Measurements from ENCODE around the gene ETS2. TPM values are rescaled to one million over a fixed set of nuclear protein-coding genes. Genes with fewer than 3 reads are reported as not detected.
A peak's percentile ranks its signal among the peaks of the same experiment; 100 is the strongest.

The ETS2 gene
- total and polyA plus RNA-seq, 2 of the 8 experiments (the other 6 are each of a cell fraction or from before 2014, with no cell fraction given): 11.0 to 45.1 TPM

GRCh38 chr21:38805328-38806152 lies at the start of gene ETS2 (continued):
- TF ChIP-seq CHD7 (IDR thresholded peaks at IDR 0.05; ENCODE audit: insufficient replicate concordance, low read length): no peak
- TF ChIP-seq EGR1 (IDR thresholded peaks at IDR 0.05; ENCODE audit: borderline replicate concordance, low read depth, low read length): peak; percentile 9; the same call in 1 of the 2 replicates
- no peak for TF ChIP-seq SP1 (IDR thresholded peaks at IDR 0.05; ENCODE audit: low read depth, low read length)
- TF ChIP-seq ASH2L (IDR thresholded peaks at IDR 0.05; ENCODE audit: low read length): peak; percentile 56
- no peak for TF ChIP-seq BCL11A (IDR thresholded peaks at IDR 0.05; ENCODE audit: low read depth in 2 of 2, low read length in 2 of 2)
- TF ChIP-seq EZH2 (IDR thresholded peaks at IDR 0.05; ENCODE audit: low read depth, low read length, severe bottlenecking): no peak
- TF ChIP-seq MAX (IDR thresholded peaks at IDR 0.05): peak; percentile 79
- no peak for TF ChIP-seq CHD2 (IDR thresholded peaks at IDR 0.05; ENCODE audit: low read length)
- no peak for TF ChIP-seq RXRA (IDR thresholded peaks at IDR 0.05; ENCODE audit: insufficient read depth, low read depth, low read length)
